ENCODE data around the gene PI16.

PI16 gene

GRCh38 chr6:36954262-36954931 is at the start of gene PI16:
Gene PI16, plus strand, starts transcription at chr6:36954738. Its CDS starts 23 bp downstream, at chr6:36954761.
- DNase-seq = no peak

GRCh38 chr6:36904851-36905393 is 49.6 kb upstream of the PI16 start:
- DNase-seq = no peak

GRCh38 chr6:36906539-36907325 is 47.8 kb upstream of the PI16 start:
- DNase-seq = no peak

- DNase-seq = no peak
These were observed 46.8 kb upstream of the PI16 start for GRCh38 chr6:36907781-36908180.

GRCh38 chr6:36908747-36909146 is 45.8 kb upstream of the PI16 start:
- DNase-seq = no peak

- no peak for DNase-seq
These were observed 42.5 kb upstream of the PI16 start for GRCh38 chr6:36912030-36912454.

- DNase-seq = peak; percentile 35
These were observed 42.0 kb upstream of the PI16 start for GRCh38 chr6:36912586-36912985.

- no peak for DNase-seq
These were observed 41.5 kb upstream of the PI16 start for GRCh38 chr6:36913082-36913481.

- DNase-seq = no peak
These were observed 40.2 kb upstream of the PI16 start for GRCh38 chr6:36914227-36914794.

- no peak for DNase-seq
These were observed 38.9 kb upstream of the PI16 start for GRCh38 chr6:36915599-36915998.

GRCh38 chr6:36916126-36916525 is 38.4 kb upstream of the PI16 start:
- DNase-seq = no peak

GRCh38 chr6:36917541-36918193 is 36.9 kb upstream of the PI16 start:
- no peak for DNase-seq

- DNase-seq = no peak
These were observed 34.5 kb upstream of the PI16 start for GRCh38 chr6:36920049-36920448.

- no peak for DNase-seq
These were observed 34.0 kb upstream of the PI16 start for GRCh38 chr6:36920546-36920945.

GRCh38 chr6:36924131-36924530 is 30.4 kb upstream of the PI16 start:
- DNase-seq = no peak

GRCh38 chr6:36924778-36925374 is 29.7 kb upstream of the PI16 start:
- DNase-seq = no peak

- DNase-seq = no peak
These were observed 28.7 kb upstream of the PI16 start for GRCh38 chr6:36925809-36926208.

GRCh38 chr6:36926708-36927513 is 27.6 kb upstream of the PI16 start:
- DNase-seq = no peak

GRCh38 chr6:36927691-36928546 is 26.6 kb upstream of the PI16 start:
- no peak for DNase-seq

GRCh38 chr6:36928547-36928918 is 26.0 kb upstream of the PI16 start:
- no peak for DNase-seq

GRCh38 chr6:36929152-36929551 is 25.4 kb upstream of the PI16 start:
- DNase-seq = no peak

Measured in activated CD4-positive, alpha-beta T cell treated with anti-CD3 and anti-CD28 coated beads for 1 hour (primary cell).